Hematopoietic multipotent progenitor cell treated with erythropoietin and hydrocortisone succinate and interleukin-3 and kit ligand, for 15 days (in vitro differentiated cells): ENCODE measurements around the gene IBSP.

ENCODE experiments used
- DNase-seq: peaks from one replicate; pipeline ENCODE4 v3.0.0-alpha.2; 2015; ENCODE audit warnings: low spot score

IBSP gene

GRCh38 chr4:87799301-87800113 lies at the start of gene IBSP:
Gene IBSP, plus strand, starts transcription at chr4:87799554. Its CDS starts 2,808 bp downstream, at chr4:87802362.
- no peak for DNase-seq

- no peak for DNase-seq
Measured at GRCh38 chr4:87749883-87750282, 49.5 kb upstream of the IBSP start.

- DNase-seq: no peak
Measured at GRCh38 chr4:87758270-87758669, 41.1 kb upstream of the IBSP start.

- DNase-seq: no peak
Measured at GRCh38 chr4:87762311-87762710, 37.0 kb upstream of the IBSP start.

GRCh38 chr4:87781569-87781968 lies 17.8 kb upstream of the IBSP start:
- DNase-seq: no peak

- no peak for DNase-seq
Measured at GRCh38 chr4:87783781-87784180, 15.6 kb upstream of the IBSP start.

GRCh38 chr4:87785731-87786509 lies 13.4 kb upstream of the IBSP start:
- no peak for DNase-seq

- no peak for DNase-seq
Measured at GRCh38 chr4:87802858-87803257, 3.5 kb downstream of the IBSP start.

GRCh38 chr4:87803421-87803820 lies 4.1 kb downstream of the IBSP start:
- DNase-seq: no peak

- DNase-seq: no peak
Measured at GRCh38 chr4:87804871-87805270, 5.5 kb downstream of the IBSP start.

- no peak for DNase-seq
Measured at GRCh38 chr4:87805971-87806370, 6.6 kb downstream of the IBSP start.

GRCh38 chr4:87806520-87806919 lies 7.2 kb downstream of the IBSP start:
- no peak for DNase-seq

GRCh38 chr4:87807402-87807801 lies 8.0 kb downstream of the IBSP start:
- DNase-seq: no peak

- no peak for DNase-seq
Measured at GRCh38 chr4:87811977-87812376, 12.6 kb downstream of the IBSP start.

- DNase-seq: no peak
Measured at GRCh38 chr4:87819281-87819919, 20.0 kb downstream of the IBSP start.

GRCh38 chr4:87823200-87823599 lies 23.8 kb downstream of the IBSP start:
- DNase-seq: no peak

GRCh38 chr4:87823724-87824123 lies 24.4 kb downstream of the IBSP start:
- DNase-seq: no peak

GRCh38 chr4:87824352-87824751 lies 25.0 kb downstream of the IBSP start:
- no peak for DNase-seq

- no peak for DNase-seq
Measured at GRCh38 chr4:87832669-87833068, 33.3 kb downstream of the IBSP start, which contains the start of gene MEPE. Gene MEPE, plus strand, starts transcription at chr4:87832969. Its CDS starts 1,746 bp downstream, at chr4:87834715.

GRCh38 chr4:87834401-87834800 lies 35.0 kb downstream of the IBSP start:
- no peak for DNase-seq

GRCh38 chr4:87835197-87835596 lies 35.8 kb downstream of the IBSP start:
- DNase-seq: no peak

GRCh38 chr4:87835743-87836142 lies 36.4 kb downstream of the IBSP start:
- no peak for DNase-seq

- no peak for DNase-seq
Measured at GRCh38 chr4:87838205-87838604, 38.9 kb downstream of the IBSP start.
